HG03558 (cell line): ENCODE results near the gene DTYMK.

Experiments used
- ATAC-seq: cut with Tn5 transposase; IDR thresholded peaks from one replicate; pipeline ENCODE4 v1.9.1; 2021; ENCODE audit warnings: moderate number of reproducible peaks; ENCODE audit not compliant: unreplicated experiment; ENCODE audit errors: extremely low read depth

Gene DTYMK

GRCh38 chr2:241629762-241630435 lies 56.7 kb downstream of the DTYMK start:
- no peak for ATAC-seq

GRCh38 chr2:241627675-241628074 lies 58.9 kb downstream of the DTYMK start:
- no peak for ATAC-seq
